ENCODE results near the gene NACC2. TPM values are rescaled to one million over a fixed set of nuclear protein-coding genes. Genes with fewer than 3 reads are reported as not detected.
A peak's percentile ranks its signal among the peaks of the same experiment; 100 is the strongest.

Gene NACC2
- total and polyA plus RNA-seq, 10 donors = 2.1 to 34.9 (median 23.7) TPM

DNA sequence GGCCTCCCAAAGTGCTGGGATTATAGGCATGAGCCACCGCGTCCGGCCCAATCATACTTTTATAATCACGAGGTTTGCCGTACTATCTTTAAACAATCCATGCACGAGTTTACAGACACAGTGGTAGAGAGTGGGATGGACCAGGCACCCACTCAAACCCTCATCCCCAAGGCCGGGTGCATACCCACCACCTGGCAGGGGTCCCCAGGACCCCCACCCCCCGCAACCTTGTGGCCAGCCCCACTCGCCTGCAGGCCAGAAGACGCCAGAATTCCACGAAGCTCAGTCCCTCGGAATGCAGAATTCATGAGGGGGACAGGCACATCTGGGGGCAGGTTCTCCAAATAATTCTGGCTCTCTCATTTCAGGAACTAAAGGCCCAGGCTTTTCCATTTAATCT is 17.1 kb downstream of the NACC2 start:
- Histone ChIP-seq H3K36me3 (peaks cover 0 to 35% (median 0%) of the 10 kb centered on the region in 6 donors), H3K4me1 (peaks cover 15 to 86% (median 63%) of the 10 kb centered on the region in 6 donors), H3K27me3 (replicated peaks in 1 of 7) (no peaks in the 10 kb centered on the region), H3K27ac (peak overlapping the region in 2 of 8 donors; percentile 53 to 80), H3K4me3 (no peak overlapping the region), H3K9me3 (no peaks in the 10 kb centered on the region)
- DNase-seq = no peak
- intact Hi-C loops (cut with DNase I; ENCODE audit: low total_unique reads) = no loop called here
- TF ChIP-seq POLR2A (IDR thresholded peaks at IDR 0.05) (no peak), POLR2AphosphoS5 (IDR thresholded peaks at IDR 0.05) (no peak)
- TF ChIP-seq, protein P1, sequence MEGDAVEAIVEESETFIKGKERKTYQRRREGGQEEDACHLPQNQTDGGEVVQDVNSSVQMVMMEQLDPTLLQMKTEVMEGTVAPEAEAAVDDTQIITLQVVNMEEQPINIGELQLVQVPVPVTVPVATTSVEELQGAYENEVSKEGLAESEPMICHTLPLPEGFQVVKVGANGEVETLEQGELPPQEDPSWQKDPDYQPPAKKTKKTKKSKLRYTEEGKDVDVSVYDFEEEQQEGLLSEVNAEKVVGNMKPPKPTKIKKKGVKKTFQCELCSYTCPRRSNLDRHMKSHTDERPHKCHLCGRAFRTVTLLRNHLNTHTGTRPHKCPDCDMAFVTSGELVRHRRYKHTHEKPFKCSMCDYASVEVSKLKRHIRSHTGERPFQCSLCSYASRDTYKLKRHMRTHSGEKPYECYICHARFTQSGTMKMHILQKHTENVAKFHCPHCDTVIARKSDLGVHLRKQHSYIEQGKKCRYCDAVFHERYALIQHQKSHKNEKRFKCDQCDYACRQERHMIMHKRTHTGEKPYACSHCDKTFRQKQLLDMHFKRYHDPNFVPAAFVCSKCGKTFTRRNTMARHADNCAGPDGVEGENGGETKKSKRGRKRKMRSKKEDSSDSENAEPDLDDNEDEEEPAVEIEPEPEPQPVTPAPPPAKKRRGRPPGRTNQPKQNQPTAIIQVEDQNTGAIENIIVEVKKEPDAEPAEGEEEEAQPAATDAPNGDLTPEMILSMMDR (IDR thresholded peaks at IDR 0.05 in 8 of 11, conservative IDR thresholded peaks at IDR 0.05 in 3 of 11) = no peak
- WGBS, 5 donors = 88 to 97% (median 93%) methylated on average over 11 to 12 of the region's 12 CpGs

DNA sequence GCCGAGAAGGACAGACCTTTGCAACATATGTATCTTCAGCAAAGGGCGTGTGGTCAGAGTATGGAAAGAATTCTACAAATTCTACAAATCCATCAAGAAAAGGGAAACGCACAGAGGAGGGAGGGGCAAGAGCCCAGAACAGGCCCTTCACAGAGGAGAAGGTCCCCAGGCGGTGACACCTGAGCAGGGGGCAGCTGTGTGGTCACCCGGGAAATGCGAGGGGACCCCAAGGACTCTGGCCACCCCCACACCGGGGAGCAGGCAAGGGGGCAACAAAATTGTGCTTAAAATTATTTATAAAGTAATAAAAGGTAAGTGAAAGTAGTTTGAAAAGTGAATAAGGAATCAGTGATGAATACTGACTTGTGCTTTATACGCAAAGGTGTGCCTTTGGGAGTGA is 17.6 kb downstream of the NACC2 start:
- Histone ChIP-seq H3K4me1 (peaks cover 15 to 81% (median 60%) of the 10 kb centered on the region in 6 donors), H3K36me3 (peaks cover 0 to 29% (median 0%) of the 10 kb centered on the region in 6 donors), H3K9me3 (no peaks in the 10 kb centered on the region), H3K27ac (peak overlapping the region in 4 of 8 donors; percentile 1 to 80 (median 62)), H3K4me3 (no peak overlapping the region), H3K27me3 (replicated peaks in 1 of 7) (no peaks in the 10 kb centered on the region)
- no peak for TF ChIP-seq POLR2AphosphoS5 (IDR thresholded peaks at IDR 0.05)
- intact Hi-C loops (cut with DNase I; ENCODE audit: low total_unique reads) = no loop called here
- WGBS, 5 donors = 68 to 78% (median 71%) methylated on average over 8 of the region's 8 CpGs
- DNase-seq = no peak

DNA sequence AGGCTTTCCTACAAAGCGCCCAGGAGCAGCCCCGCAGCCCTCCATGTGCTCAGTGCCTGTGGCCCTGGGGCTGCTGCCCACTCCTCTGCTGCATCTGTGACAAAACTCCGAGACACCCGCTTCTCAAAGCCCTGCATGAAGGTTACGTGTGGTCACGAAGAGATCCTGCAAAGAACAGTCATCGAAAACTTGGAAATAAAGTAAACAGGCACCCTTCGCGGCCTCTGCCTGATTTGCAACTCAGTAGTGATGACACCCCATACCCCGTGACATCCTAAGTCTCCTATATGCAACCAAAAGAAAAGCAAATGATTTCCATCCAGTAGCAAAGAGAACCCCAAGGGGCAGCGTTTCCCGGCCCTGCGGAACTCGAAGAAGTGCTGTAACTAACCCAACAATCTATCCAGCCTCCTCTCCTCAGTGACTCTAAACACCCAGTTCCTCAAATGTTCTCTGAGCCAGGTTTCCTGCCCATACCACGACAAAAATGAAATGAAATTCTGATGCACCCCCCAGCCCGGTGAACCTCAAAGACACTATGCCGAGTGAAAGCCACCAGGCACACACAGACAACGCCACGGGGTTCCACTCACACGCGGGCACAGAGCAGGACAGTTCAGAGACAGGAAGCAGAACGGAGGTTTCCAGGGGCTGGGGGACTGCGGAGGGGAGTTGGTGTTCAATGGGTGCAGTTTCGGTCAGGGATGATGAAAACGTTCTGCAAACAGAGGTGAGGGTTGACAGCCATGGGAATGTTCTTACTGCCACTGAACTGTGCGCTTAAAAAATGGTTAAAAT is 19.0 kb downstream of the NACC2 start:
- peak; percentile 72 for DNase-seq
- peak overlapping the region in 1 of 8 donors; percentile 26 for H3K4me3 ChIP-seq
- H3K4me1 ChIP-seq = peaks cover 7 to 66% (median 47%) of the 10 kb centered on the region in 6 donors
- intact Hi-C loops (cut with DNase I; ENCODE audit: low total_unique reads) = no loop called here
- TF ChIP-seq POLR2A (IDR thresholded peaks at IDR 0.05) (no peak), POLR2AphosphoS5 (IDR thresholded peaks at IDR 0.05) (no peak)
- TF ChIP-seq, protein P1 (IDR thresholded peaks at IDR 0.05 in 8 of 11, conservative IDR thresholded peaks at IDR 0.05 in 3 of 11) = no peak
- H3K9me3 ChIP-seq = no peaks in the 10 kb centered on the region
- H3K36me3 ChIP-seq = peaks cover 0 to 25% (median 0%) of the 10 kb centered on the region in 6 donors
- no peaks in the 10 kb centered on the region for H3K27me3 ChIP-seq (replicated peaks in 1 of 7)
- peak overlapping the region in 5 of 8 donors; percentile 32 to 80 (median 71) for H3K27ac ChIP-seq
- 36 to 53% (median 42%) methylated on average over 24 to 26 of the region's 26 CpGs for WGBS, 5 donors

DNA sequence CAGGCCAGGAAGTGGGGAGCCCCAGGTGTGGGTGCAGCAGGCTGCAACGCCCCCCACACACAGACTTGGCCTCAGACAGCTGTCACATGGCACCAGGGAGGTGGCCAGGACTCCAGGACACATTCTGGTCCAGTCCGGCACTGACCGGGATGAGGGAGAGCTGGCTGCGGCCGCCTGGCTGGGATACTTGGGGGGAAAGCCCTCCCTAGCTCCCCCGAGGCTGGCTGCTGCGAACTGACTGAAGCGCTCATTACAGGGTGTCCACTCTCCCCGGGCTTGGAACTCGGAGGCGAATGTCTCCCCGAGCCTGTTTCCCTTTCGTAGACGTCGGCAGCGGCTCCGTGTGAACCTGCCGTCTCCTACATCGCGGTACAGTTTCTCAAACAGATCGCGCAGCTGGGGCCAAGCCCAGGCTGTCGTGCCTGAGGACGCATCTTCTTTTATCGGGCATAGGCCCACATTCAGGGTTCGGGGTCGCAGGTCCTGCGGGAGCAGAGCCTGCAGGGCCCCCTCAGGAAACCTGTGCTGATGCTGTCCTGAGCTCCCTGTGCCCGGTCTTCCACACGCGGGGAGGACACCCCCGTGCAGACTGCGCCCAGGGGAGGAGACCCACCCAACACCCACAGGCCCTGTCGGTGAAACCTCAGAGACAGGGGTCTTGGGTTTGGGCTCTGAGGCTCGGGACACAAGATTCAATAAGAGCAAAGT is 19.8 kb downstream of the NACC2 start:
- Histone ChIP-seq H3K36me3 (peaks cover 0 to 25% (median 0%) of the 10 kb centered on the region in 6 donors), H3K4me1 (peaks cover 6 to 59% (median 40%) of the 10 kb centered on the region in 6 donors), H3K4me3 (peak overlapping the region in 1 of 8 donors; percentile 26), H3K27me3 (replicated peaks in 1 of 7) (no peaks in the 10 kb centered on the region), H3K9me3 (no peaks in the 10 kb centered on the region), H3K27ac (peak overlapping the region in 4 of 8 donors; percentile 62 to 80 (median 76))
- no peak for TF ChIP-seq POLR2AphosphoS5 (IDR thresholded peaks at IDR 0.05)
- no peak for DNase-seq
- WGBS, 5 donors = 75 to 84% (median 76%) methylated on average over 27 to 35 of the region's 35 CpGs
- intact Hi-C loops (cut with DNase I; ENCODE audit: low total_unique reads) = no loop called here

DNA sequence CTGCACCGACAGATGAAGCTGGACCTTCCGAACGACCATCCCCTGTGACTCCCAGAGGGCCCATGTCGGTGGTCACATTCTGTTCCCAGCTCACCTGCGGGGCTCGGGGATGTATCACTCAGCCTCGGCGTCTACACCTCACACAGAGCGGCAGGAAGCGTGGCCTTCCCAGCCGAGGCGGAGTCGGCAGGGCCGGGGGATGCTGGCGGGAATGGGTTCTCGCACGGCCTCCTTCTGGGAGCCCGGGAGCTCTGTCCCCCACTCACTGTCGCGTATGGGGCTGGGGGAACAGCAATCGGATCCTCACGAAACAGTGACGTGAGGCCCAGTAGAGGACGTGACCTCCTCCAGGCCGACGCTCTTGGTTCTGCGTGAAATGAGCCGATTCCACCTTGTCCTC is 20.4 kb downstream of the NACC2 start:
- Histone ChIP-seq H3K9me3 (no peaks in the 10 kb centered on the region), H3K4me1 (peaks cover under 1 to 53% (median 34%) of the 10 kb centered on the region in 6 donors), H3K27ac (peak overlapping the region in 3 of 8 donors; percentile 71 to 80 (median 80)), H3K36me3 (peaks cover 0 to 25% (median 0%) of the 10 kb centered on the region in 6 donors), H3K4me3 (no peak overlapping the region), H3K27me3 (replicated peaks in 1 of 7) (no peaks in the 10 kb centered on the region)
- no peak for DNase-seq
- intact Hi-C loops (cut with DNase I; ENCODE audit: low total_unique reads) = no loop called here
- no peak for TF ChIP-seq POLR2A (IDR thresholded peaks at IDR 0.05)
- no peak for TF ChIP-seq POLR2AphosphoS5 (IDR thresholded peaks at IDR 0.05)
- TF ChIP-seq, protein P1 (IDR thresholded peaks at IDR 0.05 in 8 of 11, conservative IDR thresholded peaks at IDR 0.05 in 3 of 11) = no peak
- 90 to 92% (median 91%) methylated on average over 16 to 28 of the region's 28 CpGs for WGBS, 5 donors
